HG03469 (cell line): ENCODE results near the gene USP15.

Experiments used
- ATAC-seq: cut with Tn5 transposase; IDR thresholded peaks from one replicate; pipeline ENCODE4 v1.9.1; 2021; ENCODE audit warnings: mild to moderate bottlenecking, moderate library complexity, moderate number of reproducible peaks; ENCODE audit not compliant: unreplicated experiment

USP15 gene

DNA sequence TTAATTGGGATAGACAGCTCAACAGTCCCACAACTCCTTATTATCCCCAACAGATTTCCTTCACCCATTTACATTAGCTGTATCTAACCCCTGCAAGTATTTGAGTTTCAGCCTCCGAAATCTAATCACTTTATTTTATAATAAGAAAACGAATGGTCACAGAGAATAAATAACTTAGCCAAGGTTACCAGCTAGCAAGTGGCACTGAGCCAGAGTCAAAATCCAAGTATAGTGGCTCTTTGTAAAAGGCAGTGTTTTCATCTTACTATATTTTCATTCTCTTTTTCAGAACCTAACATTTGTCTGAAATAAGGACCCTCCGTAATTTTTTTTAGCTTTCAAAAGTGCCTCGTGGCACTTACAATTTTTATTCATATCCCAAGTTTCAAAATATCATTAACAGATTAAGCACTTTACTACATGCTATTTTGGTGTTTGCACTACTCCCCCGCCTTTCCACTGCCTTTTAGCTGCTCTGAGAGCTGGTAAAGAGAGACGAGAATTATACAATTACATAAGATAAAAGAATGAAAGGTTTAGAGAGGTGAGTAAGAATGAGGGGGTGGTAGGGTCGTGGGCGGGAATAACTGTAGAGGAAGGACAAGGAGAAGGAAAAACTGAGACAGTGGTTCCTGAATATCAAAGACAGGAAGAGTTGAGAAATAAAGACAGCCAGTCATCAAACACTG, 3.7 kb upstream of the USP15 start:
- no peak for ATAC-seq

DNA sequence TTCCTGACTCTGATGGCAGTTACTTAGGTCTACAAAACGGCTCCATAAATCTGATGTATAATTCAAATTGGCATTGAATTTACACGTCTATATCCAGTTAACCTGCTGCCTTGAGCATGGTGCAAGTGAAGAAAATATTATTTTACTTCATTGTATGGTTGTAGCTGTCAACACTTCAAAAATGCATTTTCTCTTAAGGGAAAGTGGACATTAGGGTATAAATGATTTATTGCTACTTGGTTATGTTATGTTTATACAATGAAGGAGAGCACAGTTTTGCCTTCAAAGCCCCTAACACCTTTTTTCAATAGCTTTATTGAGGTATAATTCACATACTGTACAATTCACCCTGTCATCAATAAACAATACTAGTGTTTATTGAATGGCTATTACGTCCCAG, 2.0 kb upstream of the USP15 start:
- no peak for ATAC-seq

DNA sequence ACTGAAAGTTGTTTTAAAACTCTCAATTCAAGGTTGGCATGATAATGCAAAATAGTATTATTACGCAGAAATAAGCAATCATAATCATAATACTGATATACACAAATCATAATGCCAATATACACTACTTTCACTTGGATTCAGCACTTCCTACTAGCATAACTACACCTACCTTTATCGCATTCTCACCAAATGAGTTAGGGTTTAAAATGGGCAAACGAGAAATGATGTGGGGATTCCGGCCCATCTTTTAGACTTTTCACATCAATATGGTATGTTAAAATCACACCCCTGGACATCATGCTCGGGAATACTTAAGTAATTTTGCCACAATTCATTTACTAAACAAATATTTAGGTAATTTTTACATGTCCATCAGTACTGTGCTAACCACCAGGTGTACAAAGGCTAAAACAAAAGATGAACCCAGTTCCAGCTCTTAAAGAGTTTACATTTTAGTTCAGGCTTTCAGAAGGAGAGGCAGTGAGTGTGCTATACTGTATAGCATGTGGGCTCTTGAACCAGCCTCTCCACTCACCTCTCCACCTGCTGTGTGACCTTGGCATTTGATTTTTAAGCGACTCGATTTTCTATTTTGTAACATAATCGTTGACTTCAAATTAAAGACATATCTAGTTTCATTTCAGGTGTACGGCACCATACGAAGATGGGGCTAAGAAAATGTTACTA, 1.1 kb upstream of the USP15 start:
- no peak for ATAC-seq

DNA sequence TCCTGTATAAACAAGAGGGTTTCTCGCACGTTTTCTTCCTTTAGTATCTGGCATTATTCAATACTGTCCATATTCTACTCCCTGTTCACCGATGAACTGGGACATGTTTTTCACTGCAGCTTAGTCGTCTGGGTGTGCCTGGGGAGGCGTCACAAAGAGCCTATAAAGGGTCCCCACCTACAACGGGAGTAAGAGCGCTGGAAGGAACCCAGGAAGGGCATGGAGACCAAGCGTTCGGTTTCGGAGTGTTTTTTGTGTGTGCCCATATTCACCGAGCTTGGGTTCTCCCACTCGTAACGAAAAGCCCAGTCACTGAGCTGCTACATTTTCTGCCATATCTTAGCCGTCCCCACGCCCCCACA, 592 bp upstream of the USP15 start:
- no peak for ATAC-seq

DNA sequence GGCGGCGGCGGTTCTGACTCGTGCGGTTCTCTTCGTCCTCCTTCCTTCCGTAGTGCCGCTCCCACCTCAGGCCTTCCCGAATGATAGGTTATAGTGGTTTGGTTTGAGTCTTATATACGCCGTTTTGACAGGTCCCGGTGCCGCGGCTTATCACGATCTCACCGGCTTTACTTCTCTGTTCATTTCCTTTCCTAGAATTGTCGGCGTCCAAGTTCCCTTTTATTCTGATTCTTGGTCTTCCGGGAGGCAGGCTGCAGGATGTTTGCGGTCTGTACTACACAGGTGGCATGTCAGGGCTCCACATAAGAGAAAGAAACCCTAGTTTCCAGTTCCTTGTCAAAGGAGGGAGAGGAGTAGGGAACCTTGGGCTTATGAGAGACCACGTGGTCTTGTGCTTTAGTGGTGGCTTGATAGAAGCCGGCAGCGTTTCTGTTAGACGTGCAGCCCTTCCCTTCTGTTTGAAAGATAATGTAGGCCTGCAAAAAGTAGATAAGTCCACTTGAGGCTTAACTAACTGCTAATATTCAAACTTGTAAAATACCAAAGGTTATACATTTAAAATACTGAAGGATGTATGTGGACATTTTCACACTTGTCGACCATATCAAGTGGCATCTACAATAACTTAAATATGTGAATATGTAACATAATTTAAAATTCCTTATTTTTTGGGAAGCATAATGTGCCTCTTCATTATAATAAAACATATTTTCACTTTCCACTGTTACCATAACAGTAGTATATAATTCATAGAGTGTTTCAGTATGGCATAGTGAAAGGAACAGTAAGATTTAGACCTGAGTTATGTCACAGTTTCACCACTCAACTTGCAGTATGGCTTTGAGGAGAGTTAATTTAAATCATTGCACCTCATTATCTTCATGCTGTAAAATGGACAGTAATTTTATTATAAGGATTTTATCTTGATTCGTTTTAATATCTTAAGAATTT, 804 bp downstream of the USP15 start:
- ATAC-seq, result peak; percentile 35

DNA sequence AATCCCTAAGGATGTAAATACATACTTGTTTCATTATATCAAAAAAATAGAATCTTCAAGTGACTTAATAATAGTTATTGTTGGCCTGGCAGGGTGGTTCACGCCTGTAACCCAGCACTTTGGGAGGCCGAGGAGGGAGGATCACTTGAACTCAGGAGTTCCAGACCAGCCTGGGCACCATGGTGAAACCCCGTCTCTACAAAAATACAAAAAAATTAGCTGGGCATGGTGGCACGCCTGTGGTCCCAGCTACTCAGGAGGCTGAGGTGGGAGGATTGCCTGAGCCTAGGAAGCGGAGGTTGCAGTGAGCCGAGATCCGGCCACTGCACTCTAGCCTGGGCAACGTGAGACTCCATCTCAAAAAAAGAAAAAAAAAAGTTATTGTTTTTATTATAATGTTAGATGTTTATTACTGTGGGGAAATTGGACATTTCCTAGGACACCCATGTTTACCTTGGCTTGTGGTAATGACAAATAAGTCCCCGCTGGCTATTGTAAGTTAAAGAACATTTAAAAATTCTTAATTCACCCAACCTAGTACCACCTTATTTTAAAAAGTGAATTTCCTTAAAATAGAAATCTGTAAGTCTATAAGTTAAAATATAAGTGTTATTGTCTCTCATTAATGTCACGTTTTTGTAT, 1.8 kb downstream of the USP15 start:
- no peak for ATAC-seq

DNA sequence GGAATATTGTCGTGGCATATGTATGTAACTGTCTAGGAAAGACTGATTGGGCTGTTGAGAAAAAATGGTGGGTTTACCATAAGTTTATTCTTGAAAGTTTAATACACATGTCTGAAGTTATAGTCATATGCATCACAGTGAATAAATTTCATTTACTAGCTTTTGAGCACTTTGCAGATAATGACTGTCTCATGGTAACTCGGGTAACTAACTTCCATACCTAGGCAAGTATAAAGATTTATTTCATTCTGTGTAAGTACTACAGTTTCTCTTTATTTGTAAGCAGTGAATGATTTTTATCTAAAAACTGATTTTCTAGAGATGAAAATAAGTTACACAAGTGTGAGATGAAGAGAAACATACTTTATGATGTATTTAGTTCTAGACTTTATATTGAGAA, 3.0 kb downstream of the USP15 start:
- no peak for ATAC-seq

DNA sequence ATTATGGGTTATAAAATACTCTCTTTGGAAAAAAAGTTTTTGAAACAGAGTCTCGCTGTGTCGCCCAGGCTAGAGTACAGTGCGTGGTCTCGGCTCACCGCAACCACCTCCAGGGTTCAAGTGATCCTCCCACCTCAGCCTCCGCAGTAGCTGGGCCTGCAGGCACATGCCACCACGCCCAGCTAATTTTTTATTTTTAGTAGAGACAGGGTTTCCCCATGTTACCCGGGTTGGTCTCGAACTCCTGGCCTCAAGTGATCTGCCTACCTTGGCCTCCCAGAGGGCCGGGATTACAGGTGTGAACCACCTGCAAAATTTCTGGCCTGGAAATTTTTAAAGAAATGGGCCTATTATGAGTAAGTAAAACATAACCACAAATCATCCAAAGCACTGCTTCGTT, 3.8 kb downstream of the USP15 start:
- ATAC-seq, result no peak

DNA sequence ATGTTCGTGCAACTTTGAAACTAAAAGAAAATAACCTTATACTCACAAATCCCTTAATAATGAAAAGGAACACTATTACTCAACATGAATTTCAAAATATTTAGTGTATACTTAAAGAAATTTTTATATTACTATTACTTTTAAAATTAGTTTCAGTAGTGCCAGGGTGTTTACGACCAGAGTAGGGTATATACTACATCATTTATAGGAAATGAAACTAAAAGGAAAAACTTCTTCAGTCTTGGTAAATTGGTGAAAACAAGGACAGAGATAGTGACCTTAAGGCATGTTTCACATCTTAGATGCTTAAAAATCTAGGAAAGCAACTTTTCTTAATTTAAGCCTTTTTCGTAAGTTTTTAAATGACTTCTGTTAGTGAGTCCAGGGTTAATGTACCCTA, 4.5 kb downstream of the USP15 start:
- no peak for ATAC-seq

DNA sequence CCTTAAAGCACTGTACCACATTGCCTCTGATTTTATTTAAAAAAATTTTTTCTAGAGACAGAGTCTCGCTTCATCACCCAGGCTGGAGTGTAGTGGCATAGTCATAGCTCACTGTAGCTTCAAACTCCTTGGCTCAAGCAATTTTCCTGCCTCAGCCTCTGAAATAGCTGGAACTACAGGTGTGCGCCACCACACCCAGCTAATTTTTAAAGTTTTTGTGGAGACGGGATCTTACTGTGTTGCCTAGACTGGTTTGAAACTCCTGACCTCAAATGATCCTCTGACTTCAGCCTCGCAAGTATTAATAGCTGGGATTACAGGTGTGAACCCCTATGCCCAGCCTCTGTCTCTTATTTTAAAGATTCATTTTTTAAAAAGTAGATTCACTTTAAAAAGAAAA, 5.3 kb downstream of the USP15 start:
- ATAC-seq, result no peak

DNA sequence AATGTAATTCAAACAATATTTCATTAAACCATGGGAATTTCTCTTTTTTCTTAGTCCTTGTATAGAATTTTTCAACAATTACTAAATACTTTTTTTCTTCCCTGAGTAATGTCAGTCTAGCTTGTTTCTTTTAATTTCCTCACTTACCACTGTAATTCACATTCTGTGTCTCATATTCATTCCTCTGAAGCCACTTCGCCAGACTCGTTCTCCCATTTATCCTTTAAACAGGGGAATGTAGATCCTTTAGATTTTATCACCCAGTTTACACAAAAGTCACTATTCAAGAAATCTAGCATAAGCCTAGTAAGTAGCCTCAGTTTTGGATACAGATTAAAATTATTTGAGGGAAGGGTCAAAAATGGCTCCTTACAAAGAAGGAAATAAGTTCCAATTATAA, 6.8 kb downstream of the USP15 start:
- no peak for ATAC-seq

DNA sequence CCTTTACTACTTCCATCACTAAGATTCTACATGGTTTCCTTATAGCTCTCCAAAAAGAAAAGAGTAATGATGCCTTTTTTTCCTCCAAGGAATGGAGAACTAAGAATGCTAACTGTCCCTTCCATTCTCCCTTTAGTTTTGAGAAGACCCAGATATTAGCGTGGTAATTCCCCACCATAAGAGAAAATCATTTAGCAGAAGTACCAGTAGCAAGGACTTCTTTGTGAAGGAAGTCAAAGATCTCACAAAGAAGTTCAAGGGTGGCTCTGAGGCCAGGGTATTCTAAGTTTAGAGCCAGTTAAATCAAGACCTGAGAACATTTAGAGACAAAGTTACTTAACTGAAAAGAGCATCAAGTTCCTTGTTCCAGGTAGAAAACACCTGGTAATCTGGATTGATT, 7.3 kb downstream of the USP15 start:
- ATAC-seq, result peak; percentile 22

DNA sequence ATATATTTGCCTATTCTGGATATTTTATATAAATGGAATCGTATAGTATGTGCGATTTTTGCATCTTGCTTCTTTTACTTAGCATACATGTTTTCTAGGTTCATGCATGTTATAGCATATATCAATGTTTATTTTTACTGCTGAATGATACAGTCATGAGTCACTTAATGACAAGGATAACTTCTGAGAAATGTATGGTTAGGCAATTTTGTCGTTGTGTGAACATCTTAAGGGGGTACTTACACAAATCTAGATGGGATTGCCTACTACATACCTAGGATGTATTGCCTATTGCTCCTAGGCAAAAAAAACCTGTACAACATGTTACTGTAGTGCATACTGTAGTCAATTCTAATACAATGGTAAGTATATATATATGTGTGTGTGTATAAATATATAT, 8.8 kb downstream of the USP15 start:
- no peak for ATAC-seq

DNA sequence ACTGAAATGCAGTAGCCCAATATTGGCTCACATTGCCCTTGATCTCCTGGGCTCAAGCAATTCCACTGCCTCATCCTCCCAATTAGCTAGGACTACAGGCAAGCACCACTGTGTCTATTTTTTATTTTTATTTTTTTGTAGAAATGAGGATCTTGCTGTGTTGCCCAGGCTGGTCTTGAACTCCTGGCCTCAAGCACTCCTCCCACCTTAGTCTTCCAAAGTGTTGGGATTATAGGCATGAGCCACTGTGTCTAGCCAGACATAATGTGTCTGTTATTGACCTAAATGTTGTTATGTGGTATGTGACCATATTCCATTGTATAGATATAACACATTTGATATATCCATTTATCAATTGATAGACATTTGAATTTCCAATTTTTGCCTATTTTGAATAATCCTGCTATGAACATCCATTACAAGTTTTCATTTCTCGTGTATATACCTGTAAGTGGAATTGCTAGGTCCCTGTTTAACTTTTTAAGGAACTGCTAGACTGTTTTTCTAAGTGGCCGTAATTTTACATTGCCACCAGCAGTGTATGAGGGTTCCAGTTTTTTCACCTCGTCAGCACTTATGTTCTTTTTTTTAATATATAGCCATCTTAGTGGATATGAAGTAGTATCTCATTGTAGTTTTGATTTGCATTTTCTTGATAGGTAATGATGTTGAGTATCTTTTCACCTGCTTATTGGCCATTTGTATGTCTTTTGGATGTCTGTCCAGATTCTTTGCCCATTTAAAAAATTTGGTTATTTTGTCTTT, 9.4 kb downstream of the USP15 start:
- ATAC-seq, result no peak

DNA sequence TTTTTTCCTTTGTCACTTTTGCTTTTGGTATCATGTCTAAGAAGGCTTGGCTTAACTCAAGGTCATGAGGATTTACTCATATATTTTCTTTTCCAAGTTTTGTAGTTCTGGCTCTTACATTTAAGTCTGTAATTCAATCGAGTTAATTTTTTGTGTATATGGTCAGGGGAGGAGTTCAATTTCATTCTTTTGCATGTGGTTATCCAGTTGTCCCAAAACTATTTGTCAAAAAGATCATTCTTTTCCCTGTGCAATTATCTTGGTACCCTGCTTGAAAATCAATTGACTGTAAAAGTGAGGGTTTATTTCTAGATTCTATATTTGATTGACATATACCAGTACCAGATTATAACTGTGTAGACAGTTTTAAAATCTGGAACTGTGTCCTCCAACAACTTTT, 10.2 kb downstream of the USP15 start:
- ATAC-seq, result no peak

DNA sequence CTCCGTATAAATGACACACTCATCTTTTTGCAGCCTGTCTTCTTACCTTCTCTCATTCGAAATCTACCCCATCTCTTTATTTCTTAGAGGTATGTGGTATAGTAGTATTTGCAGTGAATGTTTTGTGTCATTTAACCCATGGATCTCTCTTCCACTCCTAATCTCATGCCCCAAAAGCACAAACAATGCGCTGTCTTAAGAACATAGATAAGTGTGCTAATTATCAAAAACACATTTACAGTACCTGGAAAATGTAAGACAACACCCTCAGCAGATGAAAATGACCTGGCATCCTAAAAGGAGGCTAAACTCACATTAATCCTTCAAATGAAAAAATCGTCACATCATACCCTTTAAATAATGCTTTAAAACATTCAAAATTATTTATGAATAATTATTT, 10.7 kb downstream of the USP15 start:
- no peak for ATAC-seq

DNA sequence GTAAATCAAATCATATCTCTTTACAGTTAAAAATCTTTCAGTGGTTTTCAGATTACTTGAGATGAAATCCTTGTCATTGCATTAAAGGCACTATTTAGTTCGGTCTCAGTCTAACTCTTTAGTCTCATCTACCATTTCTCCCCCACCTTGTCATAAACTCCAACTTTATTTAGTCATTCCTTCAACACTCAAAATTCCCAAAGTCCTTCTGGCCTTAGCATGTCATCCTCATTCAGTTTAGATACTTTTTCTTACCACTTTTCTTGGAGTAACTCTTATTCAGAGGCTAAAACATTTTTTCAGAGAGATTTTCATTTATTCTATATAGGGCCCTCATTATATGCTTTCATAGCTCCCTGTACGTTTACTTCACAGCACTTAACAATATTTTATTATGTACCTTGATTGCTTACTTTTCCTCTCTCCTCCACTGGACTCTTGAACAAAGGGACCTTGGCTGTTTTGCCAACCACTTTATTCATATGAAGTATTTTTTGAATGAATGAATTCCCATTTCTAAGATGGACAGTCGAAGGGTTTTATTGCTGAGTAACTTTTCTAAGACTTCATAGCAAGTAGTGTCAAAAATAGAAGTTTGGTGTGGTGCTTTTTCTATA, 12.8 kb downstream of the USP15 start:
- ATAC-seq, result no peak

DNA sequence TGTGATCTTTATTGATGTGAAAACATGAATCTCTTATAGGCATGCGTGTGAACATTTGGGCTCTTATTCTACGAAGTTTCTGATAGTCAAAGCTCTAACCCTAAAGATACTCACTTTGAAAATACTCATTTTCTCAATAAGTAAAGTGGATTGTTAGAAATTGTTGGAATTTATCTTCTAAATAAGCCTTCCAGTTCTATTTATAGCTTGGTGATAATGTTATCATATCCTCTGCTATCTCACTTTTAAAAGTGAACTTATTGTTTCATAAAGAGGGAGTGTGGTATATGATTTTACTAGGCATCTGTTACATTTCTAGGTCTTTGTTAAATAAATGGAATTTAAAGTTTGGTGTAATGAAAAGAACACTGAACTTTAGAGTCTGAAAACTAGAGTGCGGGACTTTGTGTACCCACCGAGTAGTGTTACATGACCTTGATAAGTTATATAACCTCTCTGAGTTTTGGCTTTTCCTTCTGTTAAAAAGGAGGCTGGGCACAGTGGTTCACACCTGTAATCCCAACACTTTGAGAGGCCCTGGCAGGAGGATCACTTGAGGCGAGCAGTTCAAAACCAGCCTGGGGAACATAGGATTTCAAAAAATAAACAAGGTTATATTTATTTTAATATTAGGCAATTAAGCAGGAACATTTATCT, 13.6 kb downstream of the USP15 start:
- no peak for ATAC-seq

DNA sequence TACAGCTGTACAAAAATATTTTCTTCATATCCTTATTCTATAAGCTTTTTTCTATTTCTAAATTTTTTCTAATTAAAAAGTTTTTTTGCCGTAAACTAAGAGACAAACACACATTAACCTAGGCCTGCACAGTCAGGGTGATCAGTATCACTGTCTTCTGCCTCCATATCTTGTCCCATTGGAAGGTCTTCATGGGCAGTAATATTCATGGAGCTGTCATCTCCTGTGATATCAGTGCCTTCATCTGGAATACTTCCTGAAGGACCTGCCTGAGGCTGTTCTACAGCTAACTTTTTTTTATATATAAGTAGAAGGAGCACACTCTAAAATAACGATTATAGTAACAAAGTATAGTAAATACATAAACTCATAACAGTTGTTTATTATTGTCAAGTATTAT, 17.8 kb downstream of the USP15 start:
- ATAC-seq, result no peak

DNA sequence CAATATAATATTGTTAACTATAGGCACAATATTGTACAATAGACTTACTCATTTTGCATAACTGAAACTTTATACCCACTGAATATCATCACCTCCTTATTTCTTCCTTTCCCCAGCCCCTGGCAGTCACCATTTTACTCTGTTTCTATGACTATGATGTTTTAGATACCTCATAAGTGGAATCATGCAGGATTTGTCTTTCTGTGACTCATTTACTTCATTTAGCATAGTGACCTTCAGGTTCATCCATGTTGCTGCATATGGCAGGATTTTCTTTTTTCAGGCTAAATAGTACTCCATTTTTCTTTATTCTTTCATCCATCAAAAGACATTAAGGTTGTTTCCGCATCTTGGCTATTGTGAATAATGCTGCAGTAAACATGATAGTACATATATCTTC, 18.9 kb downstream of the USP15 start:
- ATAC-seq, result no peak
